IMR-90 (cell line): ENCODE measurements around the gene TGM1. TPM values are rescaled to one million over a fixed set of nuclear protein-coding genes. Genes with fewer than 3 reads are reported as not detected.

ENCODE experiments used
- RAD21 ChIP-seq: IDR thresholded peaks from 2 replicates; pipeline ENCODE4 v1.6.1; 2012; ENCODE audit warnings: low read length, improper control_type of control experiment
- USF2 ChIP-seq: fragments of 150-350 bp; IDR thresholded peaks from 2 replicates; pipeline ENCODE4 v1.6.1; 2017; ENCODE audit warnings: mild to moderate bottlenecking, antibody characterized with exemption, low read length, low read depth
- polyA plus RNA-seq, 3 experiments: library from polyadenylated mRNA; depleted of rRNA; stranded (reverse); fragments of >200 nt; gene quantifications; 2 replicates each; pipeline ENCODE4 v1.2.3, GENCODE V29; 2012; ENCODE audit warnings: low replicate concordance in 1 of 3
- total RNA-seq: library from RNA; depleted of rRNA; stranded (reverse); fragments of >200 nt; gene quantifications from 2 replicates; pipeline ENCODE4 v1.2.3, GENCODE V29; 2012

Gene TGM1
- total and polyA plus RNA-seq, 2 of the 4 experiments (the other 2 are of a cell fraction): 0.72 to 3.3 TPM

DNA sequence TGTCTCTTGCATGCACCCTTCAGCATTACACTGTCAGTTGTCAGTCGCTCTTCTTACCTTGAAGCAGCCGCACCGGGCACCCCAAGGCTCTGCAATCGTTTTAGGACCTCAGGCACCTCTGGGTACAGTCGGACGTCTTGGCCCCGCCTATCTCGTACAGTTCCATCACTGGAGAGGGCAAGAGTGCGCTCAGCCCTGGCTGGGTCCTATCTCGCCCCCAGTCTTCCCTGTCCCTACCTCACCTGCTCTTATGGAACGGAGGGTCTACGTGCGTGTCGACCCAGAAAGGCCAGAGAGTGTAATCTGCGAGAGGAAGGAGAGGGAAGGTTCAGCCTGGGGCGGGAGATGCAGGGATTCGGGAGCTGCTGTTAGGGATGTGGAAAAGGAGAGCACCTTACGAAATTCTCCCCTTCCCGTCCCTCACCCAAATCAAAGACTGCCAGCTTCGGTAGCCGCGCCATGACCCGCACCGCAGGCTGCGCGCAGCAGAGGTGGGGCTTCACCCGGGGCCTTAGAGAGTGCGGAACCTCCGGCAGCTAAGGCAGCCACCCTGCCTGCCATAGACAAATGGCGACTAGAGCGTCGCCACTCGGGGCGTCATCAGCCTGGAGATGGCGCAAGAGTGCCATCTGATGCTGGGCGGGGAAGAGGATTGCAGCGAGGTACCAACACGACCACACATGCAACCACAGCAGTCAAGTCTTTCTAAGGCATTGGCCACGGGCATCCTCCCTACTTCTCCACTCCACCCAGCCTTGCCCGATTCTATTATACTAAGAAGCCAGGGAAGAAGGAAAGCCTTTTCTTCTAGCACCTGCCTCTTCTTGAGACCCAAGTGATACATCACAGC is 47.3 kb downstream of the TGM1 start, which contains the start of gene MDP1 (continued):
- TF ChIP-seq USF2 (peak; percentile 40; the same call in 1 of the 2 replicates), RAD21 (peak; percentile 77)
